ENCODE results near the gene ARL15.
A peak's percentile ranks its signal among the peaks of the same experiment; 100 is the strongest.
"Not testable (repeated sequence)": the region's sequence is repeated elsewhere in the genome, so short reads cannot be mapped to it uniquely, and the experiment has no call there.

ARL15 gene

DNA sequence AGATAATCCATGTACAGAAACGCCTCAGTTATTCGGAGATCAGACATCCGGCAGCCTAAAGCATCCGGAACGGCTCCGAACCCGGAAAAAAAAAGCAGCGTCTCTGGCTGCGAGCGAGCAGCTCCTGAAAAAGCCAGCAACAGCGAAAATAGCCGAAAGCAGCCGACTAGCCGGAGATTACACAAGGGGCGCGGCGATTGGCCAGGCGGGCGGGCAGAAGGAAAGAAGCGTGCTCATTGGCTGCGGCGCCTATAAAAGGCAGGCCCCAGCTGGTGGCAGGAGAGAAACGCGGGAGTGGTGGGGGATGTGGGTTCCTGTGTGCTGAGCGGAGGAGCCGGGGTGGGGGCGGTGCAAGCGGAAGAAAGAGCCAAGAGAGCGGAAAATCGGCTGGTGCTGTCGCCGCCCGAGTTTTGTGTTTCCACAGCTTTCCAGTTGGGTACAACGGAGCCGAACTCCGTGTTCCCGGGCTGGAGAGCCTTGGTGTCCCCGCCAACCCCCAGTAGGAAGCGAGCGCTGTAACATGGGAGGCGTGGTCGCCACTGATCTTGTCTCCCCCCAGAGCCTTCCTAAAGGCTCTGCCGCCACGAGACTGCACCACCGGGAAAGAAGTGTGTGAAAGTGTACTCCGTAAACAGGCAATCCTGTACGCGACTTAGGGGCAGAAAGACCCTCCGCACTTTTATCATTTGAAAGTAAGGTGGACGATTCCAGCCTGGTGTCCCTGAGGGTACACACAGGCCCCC is at the start of gene ARL15:
Gene ARL15, minus strand, starts transcription at position 141 of the 743 bp plus-strand sequence.
- DNase-seq, result peak; percentile 97

- DNase-seq, result no peak
Observed at GRCh38 chr5:54360089-54360488, 49.7 kb upstream of the ARL15 start.

GRCh38 chr5:54357408-54358058 is 47.2 kb upstream of the ARL15 start:
- no peak for DNase-seq

DNA sequence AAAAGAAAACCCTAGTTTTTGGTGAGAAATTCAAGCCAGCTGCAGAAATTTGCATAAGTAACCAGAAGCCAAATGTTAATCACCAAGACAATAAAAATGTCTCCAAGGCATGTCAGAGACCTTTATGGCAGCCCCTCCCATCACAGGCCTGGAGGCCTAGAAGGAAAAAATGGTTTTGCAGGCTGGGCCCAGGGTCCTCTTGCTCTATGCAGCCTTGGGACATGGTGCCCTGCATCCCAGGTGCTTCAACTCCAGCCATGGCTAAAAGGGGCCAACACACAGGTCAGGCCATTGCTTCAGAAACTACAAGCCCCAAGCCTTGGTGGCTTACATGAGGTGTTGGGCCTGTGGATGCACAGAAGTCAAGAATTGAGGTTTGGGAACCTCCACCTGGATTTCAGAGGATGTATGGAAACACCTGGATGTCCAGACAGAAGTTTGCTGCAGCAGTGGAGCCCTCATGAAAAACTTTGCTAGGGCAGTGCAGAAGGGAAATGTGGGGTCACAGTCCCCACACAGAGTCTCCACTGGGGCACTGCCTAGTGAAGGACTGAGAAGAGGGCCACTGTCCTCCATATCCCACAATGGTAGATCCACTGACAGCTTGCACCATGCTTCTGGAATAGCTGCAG is 43.7 kb upstream of the ARL15 start:
- not testable (repeated sequence) for DNase-seq

DNA sequence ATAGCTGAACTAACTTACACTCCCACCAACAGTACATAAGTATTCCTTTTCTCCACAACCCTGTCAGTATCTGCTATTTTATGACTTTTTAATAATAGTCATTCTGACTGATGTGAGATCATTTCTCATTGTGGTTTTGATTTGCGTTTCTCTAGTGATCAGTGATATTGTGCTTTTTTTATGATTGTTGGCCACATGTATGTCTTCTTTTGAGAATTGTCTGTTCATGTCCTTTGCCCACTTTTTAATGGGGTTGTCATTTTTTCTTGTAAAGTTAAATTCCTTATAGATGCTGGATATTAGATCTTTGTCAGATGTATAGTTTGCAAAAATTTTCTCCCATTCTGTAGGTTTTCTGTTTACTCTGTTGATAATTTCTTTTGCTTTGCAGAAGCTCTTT is 42.2 kb upstream of the ARL15 start:
- DNase-seq, result not testable (repeated sequence)

DNA sequence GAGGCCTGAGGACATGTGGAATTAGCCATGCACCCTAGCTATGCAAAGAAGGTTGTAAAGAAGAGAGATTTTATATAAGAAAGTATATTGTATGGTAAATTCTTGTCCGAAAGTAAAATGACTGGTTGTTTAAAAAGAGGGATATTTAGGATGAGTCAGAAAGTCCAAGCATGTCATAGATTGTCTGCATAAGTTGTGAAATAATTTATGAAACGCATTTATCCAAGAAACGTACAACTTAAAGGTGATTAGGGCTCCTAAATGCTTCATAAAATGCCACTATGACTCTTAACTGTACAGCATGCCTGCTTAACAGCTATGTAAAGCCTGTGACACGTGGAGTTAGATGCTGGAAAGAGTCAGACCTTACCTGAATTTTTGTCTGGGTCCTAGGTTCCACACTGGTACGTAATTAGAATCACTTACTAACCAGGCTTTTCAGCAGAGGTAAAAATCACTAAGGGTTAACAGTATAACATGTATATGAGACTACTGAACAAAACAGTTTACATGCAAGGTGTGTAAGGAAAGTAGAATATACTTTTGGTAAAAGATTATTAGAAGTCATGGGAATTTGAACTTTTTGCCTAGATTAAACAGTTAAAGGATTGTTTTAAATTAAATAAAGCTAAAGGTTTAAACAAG is 37.0 kb upstream of the ARL15 start:
- DNase-seq, result no peak

DNA sequence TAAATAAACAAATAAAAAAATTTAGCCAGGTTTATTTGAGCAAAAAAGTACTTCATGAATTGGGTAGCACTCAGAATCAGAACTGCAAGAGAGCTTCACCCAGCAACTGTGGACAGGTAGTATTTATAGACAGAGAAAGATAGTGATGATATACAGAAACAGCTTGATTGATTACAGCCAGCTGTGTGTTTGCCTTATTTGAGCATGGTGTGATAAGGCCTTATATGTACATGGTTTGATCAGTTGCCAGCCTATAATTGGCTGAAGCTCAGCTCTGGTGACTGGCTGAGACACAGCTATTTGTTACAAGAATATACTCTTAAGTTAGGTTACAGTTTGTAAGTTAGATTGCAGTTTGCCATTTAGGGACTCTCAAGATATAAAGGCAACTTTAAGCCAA is 34.3 kb upstream of the ARL15 start:
- DNase-seq, result no peak

- no peak for DNase-seq
Observed at GRCh38 chr5:54341971-54342370, 31.6 kb upstream of the ARL15 start.

GRCh38 chr5:54337523-54337922 is 27.1 kb upstream of the ARL15 start:
- DNase-seq, result no peak

- DNase-seq, result no peak
Observed at GRCh38 chr5:54332720-54333119, 22.3 kb upstream of the ARL15 start.

DNA sequence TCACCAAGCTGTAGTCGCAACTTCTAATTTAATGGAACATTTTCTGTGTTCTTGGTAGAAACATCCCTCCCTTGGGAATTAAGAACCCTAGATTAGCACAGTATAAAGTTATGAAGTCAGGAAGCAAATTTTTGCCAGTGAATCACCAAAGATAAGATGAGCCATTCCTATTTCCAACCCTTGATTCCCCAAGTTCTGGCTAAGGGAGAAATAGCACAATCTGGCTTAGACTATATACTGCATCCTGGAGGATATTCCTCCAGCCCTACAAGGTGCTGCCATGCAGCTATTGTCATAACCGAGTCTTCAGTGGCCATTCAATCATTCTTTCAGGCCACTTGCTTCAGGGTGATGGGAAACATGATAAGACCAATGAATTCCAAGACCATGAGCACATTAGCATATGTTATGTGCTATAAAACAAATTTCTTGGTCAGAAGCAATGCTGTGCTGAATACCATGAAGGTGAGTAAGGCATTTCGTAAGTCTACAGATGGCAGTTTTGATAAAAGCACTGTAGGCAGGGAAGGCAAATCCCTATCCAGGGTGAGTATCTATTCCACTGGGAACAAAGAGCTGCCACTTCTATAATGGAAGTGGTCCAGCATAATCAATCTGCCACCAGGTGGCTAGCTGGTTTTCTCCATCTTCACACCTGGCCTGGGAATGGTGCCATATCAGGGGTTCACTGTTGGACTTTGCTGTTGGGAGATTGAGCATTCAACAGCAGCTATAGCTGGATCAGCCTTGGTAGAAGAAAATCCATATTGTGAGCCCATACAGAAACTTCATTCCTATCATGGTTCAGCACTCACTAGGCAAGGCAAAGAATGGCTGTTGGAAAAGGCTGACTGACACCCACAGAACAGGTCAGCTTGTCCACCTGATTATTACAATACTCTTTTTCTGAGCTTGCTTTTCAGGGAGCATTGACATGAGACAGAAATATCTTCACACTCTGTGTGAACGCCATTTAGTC is 19.6 kb upstream of the ARL15 start:
- no peak for DNase-seq

DNA sequence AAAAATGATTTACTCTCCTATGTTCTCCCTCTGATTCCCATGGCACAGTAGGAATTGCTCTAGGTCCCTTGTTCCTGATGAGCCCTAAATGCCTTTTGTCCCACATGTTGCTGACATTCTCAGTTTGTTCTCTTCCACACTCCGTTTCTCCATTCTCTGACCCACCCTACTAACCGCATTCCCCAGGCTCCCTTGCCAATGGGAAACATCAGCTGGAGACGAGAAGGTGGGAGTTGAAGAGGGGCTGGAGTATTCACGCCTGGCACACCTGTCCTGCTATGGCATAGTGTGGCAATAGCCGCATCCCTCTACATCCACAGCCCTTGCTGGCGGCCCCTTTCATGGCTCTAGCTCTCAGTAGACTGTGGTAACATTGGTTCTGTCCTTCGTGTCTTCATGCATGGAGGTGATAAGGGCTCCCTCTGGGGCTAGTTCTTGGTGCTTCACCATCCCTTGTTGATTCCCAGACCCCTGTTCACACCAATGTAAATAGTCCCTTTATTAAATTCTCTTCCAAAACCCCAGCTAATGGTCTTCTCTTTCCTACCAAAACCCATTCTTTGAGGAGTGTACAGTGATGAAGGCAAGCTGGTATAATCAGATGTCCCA is 16.4 kb upstream of the ARL15 start:
- no peak for DNase-seq

DNA sequence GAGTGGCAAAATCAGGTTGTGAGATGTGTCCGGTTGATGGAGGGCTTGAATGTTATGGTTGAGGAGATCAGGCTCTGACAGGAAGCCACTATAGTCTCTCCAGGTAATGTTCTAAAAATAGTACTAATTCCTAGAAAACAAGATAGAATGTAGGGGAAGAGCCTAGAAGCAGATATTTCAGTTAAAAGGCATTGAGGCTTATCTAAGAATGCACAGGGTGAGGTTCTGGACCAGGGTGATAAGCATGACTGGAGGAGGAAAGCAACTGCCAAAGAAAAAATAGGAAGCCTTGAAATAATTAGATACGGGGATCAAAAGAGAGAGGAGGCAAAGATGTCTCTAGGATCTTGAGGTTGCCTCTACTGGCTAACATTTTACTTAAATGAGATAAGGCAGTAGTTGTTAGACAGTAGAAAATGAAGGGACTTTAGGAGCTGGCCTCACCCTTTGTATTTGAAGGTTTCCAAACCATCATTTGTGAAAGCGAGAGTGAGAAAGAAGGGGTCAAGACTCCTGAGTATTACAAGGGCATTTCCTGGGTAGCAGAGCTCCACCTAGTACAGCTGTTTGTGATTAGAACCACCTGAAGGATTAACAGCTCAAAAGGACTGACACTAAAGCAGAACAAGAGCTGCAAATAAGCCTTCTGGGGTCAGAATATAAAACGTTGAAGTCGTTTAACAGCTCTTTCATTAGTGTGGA is 15.4 kb upstream of the ARL15 start:
- no peak for DNase-seq

DNA sequence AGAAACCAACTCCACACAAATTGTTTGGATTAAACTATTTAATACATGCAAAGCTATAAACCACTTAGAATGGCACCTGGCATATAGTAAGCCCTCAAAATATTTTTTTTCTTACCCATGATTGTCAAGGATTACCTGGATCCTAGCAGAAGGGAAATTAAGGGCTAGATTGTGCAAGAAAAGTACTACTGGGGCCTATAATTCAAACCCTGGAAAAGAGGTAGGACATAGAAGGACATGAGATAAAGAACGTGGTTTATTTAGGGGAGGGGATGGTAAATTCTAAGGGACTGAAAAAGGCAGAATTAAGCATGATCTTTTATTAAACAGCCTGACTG is 14.9 kb upstream of the ARL15 start:
- no peak for DNase-seq

DNA sequence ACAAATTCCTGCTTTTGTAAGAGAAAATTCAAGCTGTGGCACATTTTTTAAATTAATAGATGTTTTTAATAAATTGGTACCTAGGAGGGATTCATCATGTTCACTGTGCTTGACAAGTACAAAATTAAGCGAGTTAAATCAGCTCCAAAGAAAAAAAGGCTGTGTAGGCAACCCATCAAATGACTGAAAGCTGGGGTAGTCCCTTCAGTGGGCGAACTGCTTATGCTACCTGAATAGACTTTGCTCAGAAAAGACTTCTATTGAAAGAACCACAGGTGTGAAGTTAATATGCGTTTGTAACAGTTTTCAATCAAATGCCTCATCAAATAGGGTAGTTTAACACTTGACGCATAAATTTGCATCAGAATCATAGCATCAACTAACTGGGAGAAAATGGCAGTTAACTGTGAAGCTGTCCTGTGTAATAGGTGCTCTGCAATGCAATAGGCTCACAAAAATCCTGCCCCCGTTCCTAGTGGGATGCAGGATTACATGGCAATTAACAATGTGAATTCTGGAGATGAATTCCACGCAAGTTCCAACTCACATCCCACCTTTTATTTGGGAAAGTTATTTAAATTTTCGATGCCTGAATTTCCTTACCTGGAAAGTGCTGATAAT is 14.4 kb upstream of the ARL15 start:
- no peak for DNase-seq

- no peak for DNase-seq
Observed at GRCh38 chr5:54323495-54323894, 13.1 kb upstream of the ARL15 start.

DNA sequence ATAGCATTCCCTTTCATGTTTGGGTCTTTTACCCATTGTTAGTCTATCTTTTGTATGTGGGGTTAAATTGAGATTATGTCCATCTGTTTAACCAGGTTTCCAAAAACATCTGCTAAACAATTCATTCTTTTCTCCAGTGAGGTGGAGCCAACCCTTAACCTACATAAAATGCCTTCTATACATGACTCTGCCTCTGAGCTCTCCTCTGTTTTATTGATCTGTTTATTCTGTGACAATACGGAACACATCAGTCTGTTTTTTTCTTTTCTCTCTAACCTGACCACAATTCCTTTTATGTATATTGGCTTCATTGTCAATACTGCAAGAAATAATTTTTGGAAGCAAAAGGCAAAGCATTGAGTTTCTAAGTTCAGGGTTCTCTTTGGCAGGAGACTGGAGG is 9.9 kb upstream of the ARL15 start:
- DNase-seq, result no peak

GRCh38 chr5:54317511-54318260 is 7.3 kb upstream of the ARL15 start:
- DNase-seq, result no peak

DNA sequence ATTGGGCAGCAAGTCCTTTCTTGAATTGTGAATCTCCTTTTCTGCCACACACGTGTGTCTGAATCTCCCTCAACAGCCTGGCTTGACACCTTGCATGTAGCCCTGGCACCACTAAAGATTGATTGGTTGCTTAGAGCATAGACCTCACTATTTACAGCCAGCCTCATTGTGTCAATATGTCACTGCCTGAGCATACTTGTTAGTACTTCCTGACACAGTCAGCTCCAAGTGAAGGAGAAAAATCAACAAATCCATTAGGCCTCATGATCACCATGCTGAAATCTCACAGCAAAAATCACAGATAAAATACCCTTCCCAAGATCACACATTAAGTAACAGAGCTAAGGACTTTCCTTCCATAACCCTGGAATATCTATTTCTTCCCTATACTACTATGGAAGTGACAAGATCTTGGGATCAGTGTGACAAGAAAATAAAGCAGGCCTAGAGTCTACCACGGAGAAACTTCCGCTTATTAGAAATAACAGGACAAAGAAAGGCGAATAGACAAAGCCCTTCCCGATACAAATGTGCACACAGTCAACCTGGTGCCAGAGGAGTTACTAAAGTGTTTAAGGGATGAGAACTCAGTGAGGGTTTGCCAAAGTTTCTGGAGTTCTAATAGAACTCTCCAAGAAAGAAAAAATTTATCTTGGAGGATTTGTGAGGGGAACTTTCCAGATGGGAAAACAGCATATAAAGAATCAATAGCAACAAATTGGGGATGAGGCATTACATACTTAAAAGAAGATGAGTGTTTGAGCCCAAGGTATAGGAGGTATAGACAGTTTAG is 5.6 kb upstream of the ARL15 start:
- no peak for DNase-seq

Measured in activated effector memory CD4-positive, alpha-beta T cell treated with Interleukin-2 at 50 U/mL for 16 hours (primary cell).